H9 (cell line): ENCODE measurements around the gene FAM25A. TPM values are rescaled to one million over a fixed set of nuclear protein-coding genes. Genes with fewer than 3 reads are reported as not detected.

ENCODE experiments used
- DNase-seq: peaks from one replicate; pipeline ENCODE4 v3.0.0-alpha.2; 2017
- H2AFZ ChIP-seq: one replicate; pipeline ENCODE4 v1.6.1; 2013; ENCODE audit warnings: mild to moderate bottlenecking, low read length, control low read depth, moderate library complexity
- H2AK5ac ChIP-seq: 2 replicates; pipeline ENCODE4 v1.6.1; 2013; ENCODE audit warnings: low read length, control low read depth, mixed read lengths; ENCODE audit not compliant: insufficient read length
- H2BK120ac ChIP-seq: one replicate; pipeline ENCODE4 v1.6.1; 2013; ENCODE audit warnings: low read depth, mild to moderate bottlenecking, low read length, control low read depth, inconsistent platforms; ENCODE audit not compliant: poor library complexity, severe bottlenecking
- H2BK12ac ChIP-seq: 2 replicates; pipeline ENCODE4 v1.6.1; 2013; ENCODE audit warnings: low read length, control low read depth, mixed read lengths, low read depth; ENCODE audit not compliant: insufficient read length
- H2BK15ac ChIP-seq: 2 replicates; pipeline ENCODE4 v1.6.1; 2013; ENCODE audit warnings: low read depth, low read length, control low read depth
- H2BK20ac ChIP-seq: one replicate; pipeline ENCODE4 v1.6.1; 2013; ENCODE audit warnings: low read depth, mild to moderate bottlenecking, low read length, control low read depth, inconsistent platforms; ENCODE audit not compliant: poor library complexity, severe bottlenecking
- H2BK5ac ChIP-seq: 2 replicates; pipeline ENCODE4 v1.6.1; 2013; ENCODE audit warnings: low read length, control low read depth, mixed read lengths; ENCODE audit not compliant: insufficient read length
- H3K14ac ChIP-seq: 2 replicates; pipeline ENCODE4 v1.6.1; 2013; ENCODE audit warnings: low read length, control low read depth; ENCODE audit not compliant: insufficient read depth
- H3K18ac ChIP-seq: 2 replicates; pipeline ENCODE4 v1.6.1; 2013; ENCODE audit warnings: low read depth, mild to moderate bottlenecking, mixed read lengths, low read length, control low read depth; ENCODE audit not compliant: insufficient read length
- H3K23ac ChIP-seq: 2 replicates; pipeline ENCODE4 v1.6.1; 2013; ENCODE audit warnings: low read length, control low read depth, mixed read lengths, low read depth; ENCODE audit not compliant: insufficient read length
- H3K23me2 ChIP-seq: 2 replicates; pipeline ENCODE4 v1.6.1; 2013; ENCODE audit warnings: low read depth, mild to moderate bottlenecking, mixed read lengths, low read length, control low read depth; ENCODE audit not compliant: insufficient read length, poor library complexity, severe bottlenecking
- H3K27ac ChIP-seq: 2 replicates; pipeline ENCODE4 v1.5.1; 2013; ENCODE audit warnings: low read length, control low read depth, mixed read lengths, low read depth; ENCODE audit not compliant: insufficient read length
- H3K27me3 ChIP-seq: 2 replicates; pipeline ENCODE4 v1.6.1; 2013; ENCODE audit warnings: low read length, control low read depth, inconsistent platforms; ENCODE audit not compliant: insufficient read depth
- H3K4ac ChIP-seq: 2 replicates; pipeline ENCODE4 v1.6.1; 2013; ENCODE audit warnings: low read depth, mild to moderate bottlenecking, control low read depth, inconsistent platforms, low read length, moderate library complexity
- H3K4me1 ChIP-seq: 2 replicates; pipeline ENCODE4 v1.6.1; 2013; ENCODE audit warnings: low read length, control low read depth, inconsistent platforms; ENCODE audit not compliant: insufficient read depth
- H3K4me2 ChIP-seq: 2 replicates; pipeline ENCODE4 v1.6.1; 2013; ENCODE audit warnings: low read length, control low read depth, mixed read lengths; ENCODE audit not compliant: insufficient read length, insufficient read depth
- H3K56ac ChIP-seq: 2 replicates; pipeline ENCODE4 v1.6.1; 2013; ENCODE audit warnings: low read depth, mild to moderate bottlenecking, mixed read lengths, low read length, control low read depth; ENCODE audit not compliant: insufficient read length
- H3K79me1 ChIP-seq: 2 replicates; pipeline ENCODE4 v1.6.1; 2013; ENCODE audit warnings: low read depth, mild to moderate bottlenecking, moderate library complexity, low read length, control low read depth, inconsistent platforms; ENCODE audit not compliant: insufficient read depth, poor library complexity, severe bottlenecking
- H3K79me2 ChIP-seq: 2 replicates; pipeline ENCODE4 v1.6.1; 2013; ENCODE audit warnings: low read length, control low read depth, inconsistent platforms; ENCODE audit not compliant: insufficient read depth
- H3K9ac ChIP-seq: 2 replicates; pipeline ENCODE4 v1.6.1; 2013; ENCODE audit warnings: low read length, control low read depth, mixed read lengths; ENCODE audit not compliant: insufficient read length; ENCODE audit errors: extremely low read depth
- H3K9me3 ChIP-seq: one replicate; pipeline ENCODE4 v1.6.1; 2013; ENCODE audit warnings: low read depth, low read length, inconsistent platforms; ENCODE audit not compliant: control insufficient read depth
- H3T11ph ChIP-seq: one replicate; pipeline ENCODE4 v1.6.1; 2013; ENCODE audit warnings: mild to moderate bottlenecking, low read length, control low read depth, inconsistent platforms
- H4K20me1 ChIP-seq: one replicate; pipeline ENCODE4 v1.6.1; 2013; ENCODE audit not compliant: control insufficient read depth, insufficient read length, insufficient read depth
- H4K5ac ChIP-seq: 2 replicates; pipeline ENCODE4 v1.6.1; 2013; ENCODE audit warnings: low read depth, mild to moderate bottlenecking, mixed read lengths, low read length, control low read depth; ENCODE audit not compliant: insufficient read length
- H4K8ac ChIP-seq: replicated peaks from 2 replicates; pipeline ENCODE4 v1.6.1; 2013; ENCODE audit warnings: low read length, control low read depth, mixed read lengths, low read depth; ENCODE audit not compliant: insufficient read length
- H4K91ac ChIP-seq: 2 replicates; pipeline ENCODE4 v1.6.1; 2013; ENCODE audit warnings: low read depth, mild to moderate bottlenecking, moderate library complexity, mixed read lengths, low read length, control low read depth; ENCODE audit not compliant: insufficient read length
- H3K27ac Mint-ChIP-seq, 3 experiments: 2 replicates in 2 of 3; 3 replicates in 1 of 3; pipeline ENCODE4 v1.8.0; 2020 to 2021; ENCODE audit warnings: mixed read lengths in 3 of 3, mild to moderate bottlenecking in 1 of 3, moderate library complexity in 1 of 3
- H3K27me3 Mint-ChIP-seq: 2 replicates; pipeline ENCODE4 v1.8.0; 2021; ENCODE audit warnings: low read depth, mild to moderate bottlenecking, moderate library complexity, mixed read lengths
- H3K36me3 Mint-ChIP-seq, 3 experiments: 2 replicates in 2 of 3; 3 replicates in 1 of 3; pipeline ENCODE4 v1.8.0; 2020 to 2021; ENCODE audit warnings: low read depth in 3 of 3, mixed read lengths in 3 of 3; ENCODE audit not compliant: insufficient read depth in 1 of 3
- H3K4me1 Mint-ChIP-seq, 2 experiments: 2 replicates each; pipeline ENCODE4 v1.8.0; 2020; ENCODE audit warnings: mixed read lengths in 2 of 2
- H3K4me3 Mint-ChIP-seq, 2 experiments: 2 replicates in 1 of 2; 3 replicates in 1 of 2; pipeline ENCODE4 v1.8.0; 2020 to 2021; ENCODE audit warnings: mild to moderate bottlenecking in 2 of 2, mixed read lengths in 2 of 2, moderate library complexity in 1 of 2
- H3K9me3 Mint-ChIP-seq, 2 experiments: 2 replicates in 1 of 2; 3 replicates in 1 of 2; pipeline ENCODE4 v1.8.0; 2020; ENCODE audit warnings: mild to moderate bottlenecking in 2 of 2, mixed read lengths in 2 of 2, moderate library complexity in 1 of 2
- CTCF ChIP-seq: fragments of 200-600 bp; sonication (generic); conservative IDR thresholded peaks from 3 replicates; pipeline ENCODE4 v1.8.0; 2021; ENCODE audit warnings: antibody characterized with exemption, mild to moderate bottlenecking
- WGBS: extraction: QIAGEN DNeasy Blood & Tissue Kit; methylation state at CpG from one replicate; pipeline ENCODE4 v1.1.7; 2013; ENCODE audit warnings: missing lambda C conversion rate, low lambda C conversion rate, mixed read lengths; ENCODE audit not compliant: insufficient read length; ENCODE audit errors: extremely low coverage; 5-methylcytosine and 5-hydroxymethylcytosine counted together
- total RNA-seq: library from RNA; stranded (reverse); gene quantifications from 2 replicates; pipeline ENCODE4 v1.2.1, GENCODE V29; 2021

FAM25A gene
- total RNA-seq, 1 experiment from 2014 or later = not detected

GRCh38 chr10:86979296-86979818, 40.7 kb upstream of the FAM25A start:
- no peak overlapping the region for H3K18ac ChIP-seq
- no peak overlapping the region for H2BK120ac ChIP-seq
- no peak overlapping the region for H2BK20ac ChIP-seq
- no peak overlapping the region for H3K27ac Mint-ChIP-seq
- no CpG with 5 or more reads among the region's 4 CpGs for WGBS
- no peaks in the 10 kb centered on the region for H3K9me3 ChIP-seq
- no peak overlapping the region for H3K23ac ChIP-seq
- no peak overlapping the region for H3K4me2 ChIP-seq
- peaks cover 1% of the 10 kb centered on the region for H3K27me3 Mint-ChIP-seq
- H3K56ac ChIP-seq = no peak overlapping the region
- DNase-seq = no peak
- H3K79me2 ChIP-seq = no peaks in the 10 kb centered on the region
- H2BK15ac ChIP-seq = no peak overlapping the region
- peaks cover 13 to 15% of the 10 kb centered on the region in 2 experiments for H3K4me1 Mint-ChIP-seq
- no peak overlapping the region for H3K9ac ChIP-seq
- H3T11ph ChIP-seq = no peak overlapping the region
- no peaks in the 10 kb centered on the region for H3K4me1 ChIP-seq
- H2AFZ ChIP-seq = no peak overlapping the region
- H3K27me3 ChIP-seq = 0 out of 2 replicates have a peak, but pooled peaks cover 2% of the 10 kb centered on the region
- H3K23me2 ChIP-seq = no peaks in the 10 kb centered on the region
- H2AK5ac ChIP-seq = no peak overlapping the region
- no peak overlapping the region for H4K91ac ChIP-seq
- H2BK12ac ChIP-seq = no peak overlapping the region
- H3K14ac ChIP-seq = no peak overlapping the region
- no peaks in the 10 kb centered on the region for H4K20me1 ChIP-seq
- no peak overlapping the region for H3K4ac ChIP-seq
- no peaks in the 10 kb centered on the region for H3K36me3 Mint-ChIP-seq
- no peak overlapping the region for H4K8ac ChIP-seq
- H2BK5ac ChIP-seq = no peak overlapping the region
- no peaks in the 10 kb centered on the region for H3K79me1 ChIP-seq
- no peak overlapping the region for H3K4me3 Mint-ChIP-seq
- no peaks in the 10 kb centered on the region for H3K9me3 Mint-ChIP-seq
- H3K27ac ChIP-seq = no peak overlapping the region
- no peak overlapping the region for H4K5ac ChIP-seq
- no peak for TF ChIP-seq CTCF
